Peyer's patch (tissue), 4 donors: ENCODE measurements around the gene SLC43A3.

ENCODE experiments used
- CTCF ChIP-seq, 6 experiments: fragments of 450-650 bp in 4 of 6; fragments of 200-600 bp in 2 of 6; sonication (generic) in 1 of 6; IDR thresholded peaks; one replicate each; pipeline ENCODE4 v1.5.1; 2017 to 2019; ENCODE audit warnings: antibody characterized with exemption in 6 of 6, mild to moderate bottlenecking in 3 of 6, moderate library complexity in 1 of 6
- POLR2A ChIP-seq, 2 donors: fragments of 450-650 bp; IDR thresholded peaks; one replicate each; pipeline ENCODE4 v1.5.1; 2017; ENCODE audit warnings: antibody characterized with exemption in 2 of 2, mild to moderate bottlenecking in 2 of 2, moderate library complexity in 2 of 2

- TF ChIP-seq POLR2A (IDR thresholded peaks at IDR 0.05), result no peak
- peak; percentile 45 to 86 (median 56) for TF ChIP-seq CTCF (IDR thresholded peaks at IDR 0.05)
Observed at GRCh38 chr11:57458410-57459163, 31.7 kb upstream of the SLC43A3 start.
